Central memory CD8-positive, alpha-beta T cell (primary cell): ENCODE measurements around the gene ABO.

Experiments
- ATAC-seq: fragments of 150-1000 bp; cut with Tn5 transposase; replicated peaks from 2 replicates; pipeline ENCODE4 v1.10.0; 2022; ENCODE audit warnings: mild to moderate bottlenecking, moderate FRiP score, moderate number of reproducible peaks; ENCODE audit not compliant: poor library complexity, severe bottlenecking; ENCODE audit errors: extremely low read depth
- DNase-seq, 2 donors: peaks; one replicate each; pipeline ENCODE4 v3.0.0; 2021; ENCODE audit warnings: low spot score in 2 of 2
- H3K27ac Mint-ChIP-seq: one replicate; pipeline ENCODE4 v1.8.0; 2022; ENCODE audit warnings: low read depth, mild to moderate bottlenecking, moderate library complexity, mixed read lengths
- H3K27me3 Mint-ChIP-seq: one replicate; pipeline ENCODE4 v1.8.0; 2022; ENCODE audit warnings: mixed read lengths
- H3K36me3 Mint-ChIP-seq: one replicate; pipeline ENCODE4 v1.8.0; 2022; ENCODE audit warnings: mild to moderate bottlenecking, moderate library complexity, mixed read lengths; ENCODE audit not compliant: insufficient read depth
- H3K4me1 Mint-ChIP-seq: one replicate; pipeline ENCODE4 v1.8.0; 2022; ENCODE audit warnings: mixed read lengths
- H3K4me3 Mint-ChIP-seq: one replicate; pipeline ENCODE4 v1.8.0; 2022; ENCODE audit warnings: mild to moderate bottlenecking, moderate library complexity, mixed read lengths
- H3K9me3 Mint-ChIP-seq: one replicate; pipeline ENCODE4 v1.8.0; 2022; ENCODE audit warnings: mixed read lengths

Gene ABO

GRCh38 chr9:133268335-133269056 is 6.5 kb downstream of the ABO start:
- no peak for ATAC-seq
- Mint-ChIP-seq H3K36me3 (no peaks in the 10 kb centered on the region), H3K27me3 (peaks cover 75% of the 10 kb centered on the region), H3K4me3 (no peak overlapping the region), H3K9me3 (no peaks in the 10 kb centered on the region), H3K27ac (no peak overlapping the region), H3K4me1 (no peaks in the 10 kb centered on the region)
- DNase-seq: no peak

GRCh38 chr9:133264235-133264764 is 10.7 kb downstream of the ABO start:
- Mint-ChIP-seq H3K4me1 (no peaks in the 10 kb centered on the region), H3K27ac (no peak overlapping the region), H3K9me3 (no peaks in the 10 kb centered on the region), H3K27me3 (peaks cover 71% of the 10 kb centered on the region), H3K36me3 (no peaks in the 10 kb centered on the region), H3K4me3 (no peak overlapping the region)
- DNase-seq (no peak), ATAC-seq (no peak)

GRCh38 chr9:133263557-133263956 is 11.4 kb downstream of the ABO start:
- H3K4me1 Mint-ChIP-seq: no peaks in the 10 kb centered on the region
- H3K36me3 Mint-ChIP-seq: no peaks in the 10 kb centered on the region
- ATAC-seq (no peak), DNase-seq (no peak)
- peaks cover 63% of the 10 kb centered on the region for H3K27me3 Mint-ChIP-seq
- H3K4me3 Mint-ChIP-seq: no peak overlapping the region
- H3K27ac Mint-ChIP-seq: no peak overlapping the region
- H3K9me3 Mint-ChIP-seq: no peaks in the 10 kb centered on the region

- Mint-ChIP-seq H3K9me3 (no peaks in the 10 kb centered on the region), H3K4me1 (no peaks in the 10 kb centered on the region), H3K4me3 (no peak overlapping the region), H3K36me3 (no peaks in the 10 kb centered on the region), H3K27ac (no peak overlapping the region), H3K27me3 (peaks cover 53% of the 10 kb centered on the region)
- no peak for DNase-seq
- ATAC-seq: no peak
These were observed 12.8 kb downstream of the ABO start for GRCh38 chr9:133262226-133262625.

GRCh38 chr9:133261753-133262120 is 13.3 kb downstream of the ABO start:
- no peak for DNase-seq
- peaks cover 49% of the 10 kb centered on the region for H3K27me3 Mint-ChIP-seq
- H3K36me3 Mint-ChIP-seq: no peaks in the 10 kb centered on the region
- no peak overlapping the region for H3K27ac Mint-ChIP-seq
- no peak for ATAC-seq
- H3K4me1 Mint-ChIP-seq: no peaks in the 10 kb centered on the region
- no peaks in the 10 kb centered on the region for H3K9me3 Mint-ChIP-seq
- H3K4me3 Mint-ChIP-seq: no peak overlapping the region

GRCh38 chr9:133261103-133261752 is 13.8 kb downstream of the ABO start:
- H3K9me3 Mint-ChIP-seq: no peaks in the 10 kb centered on the region

GRCh38 chr9:133260334-133261102 is 14.5 kb downstream of the ABO start:
- H3K27ac Mint-ChIP-seq: no peak overlapping the region
- H3K36me3 Mint-ChIP-seq: no peaks in the 10 kb centered on the region
- H3K9me3 Mint-ChIP-seq: no peaks in the 10 kb centered on the region
- no peak overlapping the region for H3K4me3 Mint-ChIP-seq
- H3K4me1 Mint-ChIP-seq: no peaks in the 10 kb centered on the region
- ATAC-seq (no peak), DNase-seq (no peak)
- peaks cover 44% of the 10 kb centered on the region for H3K27me3 Mint-ChIP-seq

More at GRCh38 chr9:133261103-133261752, 13.8 kb downstream of the ABO start:
- ATAC-seq (no peak), DNase-seq (no peak)
- Mint-ChIP-seq H3K4me3 (no peak overlapping the region), H3K27me3 (peaks cover 44% of the 10 kb centered on the region), H3K4me1 (no peaks in the 10 kb centered on the region), H3K27ac (no peak overlapping the region), H3K36me3 (no peaks in the 10 kb centered on the region)

- H3K9me3 Mint-ChIP-seq: no peaks in the 10 kb centered on the region
- H3K27me3 Mint-ChIP-seq: peaks cover 34% of the 10 kb centered on the region
- DNase-seq (no peak), ATAC-seq (no peak)
- no peak overlapping the region for H3K27ac Mint-ChIP-seq
- no peaks in the 10 kb centered on the region for H3K36me3 Mint-ChIP-seq
- H3K4me1 Mint-ChIP-seq: no peaks in the 10 kb centered on the region
- no peak overlapping the region for H3K4me3 Mint-ChIP-seq
These were observed 16.7 kb downstream of the ABO start for GRCh38 chr9:133258061-133259015.

- no peaks in the 10 kb centered on the region for H3K9me3 Mint-ChIP-seq
- no peak overlapping the region for H3K27ac Mint-ChIP-seq
- no peaks in the 10 kb centered on the region for H3K36me3 Mint-ChIP-seq
- H3K4me1 Mint-ChIP-seq: no peaks in the 10 kb centered on the region
- ATAC-seq (no peak), DNase-seq (no peak)
- H3K27me3 Mint-ChIP-seq: peaks cover 25% of the 10 kb centered on the region
- no peak overlapping the region for H3K4me3 Mint-ChIP-seq
These were observed 17.5 kb downstream of the ABO start for GRCh38 chr9:133257465-133257956.

- Mint-ChIP-seq H3K27ac (no peak overlapping the region), H3K27me3 (peaks cover 17% of the 10 kb centered on the region), H3K4me3 (no peak overlapping the region), H3K36me3 (no peaks in the 10 kb centered on the region), H3K4me1 (no peaks in the 10 kb centered on the region), H3K9me3 (no peaks in the 10 kb centered on the region)
- ATAC-seq: no peak
- no peak for DNase-seq
These were observed 18.3 kb downstream of the ABO start for GRCh38 chr9:133256686-133257091.

GRCh38 chr9:133256136-133256461 is 18.9 kb downstream of the ABO start:
- no peak for DNase-seq
- no peaks in the 10 kb centered on the region for H3K4me1 Mint-ChIP-seq
- ATAC-seq: no peak
- no peak overlapping the region for H3K4me3 Mint-ChIP-seq
- no peak overlapping the region for H3K27ac Mint-ChIP-seq
- no peaks in the 10 kb centered on the region for H3K36me3 Mint-ChIP-seq
- no peaks in the 10 kb centered on the region for H3K9me3 Mint-ChIP-seq
- peaks cover 15% of the 10 kb centered on the region for H3K27me3 Mint-ChIP-seq
